ENCODE results near the gene MAP2K5. TPM values are rescaled to one million over a fixed set of nuclear protein-coding genes. Genes with fewer than 3 reads are reported as not detected.

Gene MAP2K5
- total and polyA plus RNA-seq, 10 of the 15 experiments (the other 5 are each of a cell fraction or from before 2014, with no cell fraction given) = 1.3 to 19.4 (median 9.6) TPM

GRCh38 chr15:67836477-67836876 is 294.0 kb downstream of the MAP2K5 start:
- no peak overlapping the region for H2AFZ ChIP-seq (ENCODE audit: control insufficient read depth, low read depth, low read length)
- H3K27ac ChIP-seq (ENCODE audit: control insufficient read depth, insufficient read depth) = no peak overlapping the region
- DNase-seq (ENCODE audit: low read depth, low spot score) (no peak), FAIRE-seq (peak; percentile 7), ATAC-seq (no peak)
- peak overlapping the region; percentile 98; the same call in 1 of the 2 replicates for H3K4me2 ChIP-seq (ENCODE audit: control insufficient read depth, insufficient read depth)
- no peaks in the 10 kb centered on the region; the same call in 1 of the 2 replicates for H3K79me2 ChIP-seq (ENCODE audit: control insufficient read depth, insufficient read depth, low read length)
- ChIA-PET CTCF (interaction anchor here (0.8 to 4.6 kb wide), 29 partner anchors 11 to 890 kb away, joined by 3 to 111 read pairs (median 4); partner anchors contain the start of genes C15orf61 and SKOR1), SMC1A (ENCODE audit: uncharacterized antibody, unreplicated experiment) (interaction anchor here (0.8 to 4.2 kb wide), 9 partner anchors 54 to 470 kb away, joined by 3 to 51 read pairs (median 5); no protein-coding TSS in a partner anchor), POLR2A (no interaction called here), RAD21 (ENCODE audit: unreplicated experiment) (interaction anchor here (1.2 to 4.1 kb wide), 8 partner anchors 16 to 889 kb away, joined by 3 to 26 read pairs (median 8); no protein-coding TSS in a partner anchor)
- 42% methylated on average over 8 of the region's 8 CpGs for WGBS (ENCODE audit: insufficient coverage, insufficient replicate concordance, low lambda C conversion rate, missing lambda C conversion rate)
- no peak overlapping the region for H3K9ac ChIP-seq (ENCODE audit: control insufficient read depth, insufficient read depth, low read length)
- TF ChIP-seq E2F4 (IDR thresholded peaks at IDR 0.05; ENCODE audit: low read depth, low read length) (no peak), CREB1 (IDR thresholded peaks at IDR 0.05; ENCODE audit: low read depth) (no peak), JUNB (IDR thresholded peaks at IDR 0.05) (no peak), EZH2 (IDR thresholded peaks at IDR 0.05; ENCODE audit: borderline replicate concordance, control insufficient read depth, low read depth, low read length) (no peak), ZNF622 (IDR thresholded peaks at IDR 0.05) (no peak), TARDBP (IDR thresholded peaks at IDR 0.05; ENCODE audit: borderline replicate concordance) (no peak), ZNF207 (IDR thresholded peaks at IDR 0.05; ENCODE audit: borderline replicate concordance) (no peak), ZNF384 (IDR thresholded peaks at IDR 0.05; ENCODE audit: borderline replicate concordance, low read depth, low read length) (peak; percentile 80), RAD21 (IDR thresholded peaks at IDR 0.05; ENCODE audit: insufficient read depth, low read depth, low read length) (peak; percentile 89), ESRRA (IDR thresholded peaks at IDR 0.05; ENCODE audit: low read length) (no peak), SMC3 (IDR thresholded peaks at IDR 0.05; ENCODE audit: borderline replicate concordance, low read length) (peak; percentile 66), LARP7 (IDR thresholded peaks at IDR 0.05) (0 out of 2 replicates have a peak, but pooled peaks have one; percentile 23), REST (IDR thresholded peaks at IDR 0.05; ENCODE audit: low read depth, low read length) (no peak), CTCF (IDR thresholded peaks at IDR 0.05 in 2 of 3, conservative IDR thresholded peaks at IDR 0.05 in 1 of 3; ENCODE audit: control insufficient read depth in 2 of 3, extremely low read depth in 1 of 3, insufficient read depth in 1 of 3, low read depth in 3 of 3, low read length in 3 of 3) (peak; percentile 61 to 81 (median 70))
- peaks cover 18 to 29% of the 10 kb centered on the region in 2 experiments for H3K27me3 ChIP-seq (replicated peaks in 1 of 2; ENCODE audit: control insufficient read depth in 2 of 2, insufficient read depth in 2 of 2, low read length in 1 of 2)
- no peaks in the 10 kb centered on the region; the same call in 1 of the 2 replicates for H4K20me1 ChIP-seq (ENCODE audit: control insufficient read depth, insufficient read depth)
- H3K4me1 ChIP-seq (ENCODE audit: control insufficient read depth, insufficient read depth, low read length) = peaks cover 28% of the 10 kb centered on the region
- H3K9me3 ChIP-seq (replicated peaks; ENCODE audit: control insufficient read depth, insufficient read depth, low read length) = no peaks in the 10 kb centered on the region; the same call in 2 of the 3 replicates
- no TSS peak for BruUV-seq (replicated peaks)
- intact Hi-C loops (cut with micrococcal nuclease; ENCODE audit: unreplicated experiment) (loop anchor here (1.0 to 10.0 kb wide), 4 partner anchors 232 to 889 kb away; no protein-coding TSS in a partner anchor), in situ Hi-C loops (cut with MboI) (loop anchor here (5.0 kb wide), 2 partner anchors 379 to 889 kb away; no protein-coding TSS in a partner anchor)
- H3K36me3 ChIP-seq (ENCODE audit: control insufficient read depth in 2 of 2, insufficient read depth in 2 of 2, low read length in 1 of 2) = no peaks in the 10 kb centered on the region
- H3K4me3 ChIP-seq = no peak overlapping the region

Measured in GM12878 (cell line).